Vagina (tissue), 2 donors: ENCODE data around the gene LIN7A. TPM values are rescaled to one million over a fixed set of nuclear protein-coding genes. Genes with fewer than 3 reads are reported as not detected.

Experiments used
- DNase-seq, 2 donors: peaks; one replicate each; pipeline ENCODE4 v3.0.0-alpha.2; 2017; ENCODE audit errors: extremely low spot score in 2 of 2
- H3K27ac ChIP-seq: fragments of 200-600 bp; sonication (generic); one replicate; pipeline ENCODE4 v1.5.1; 2019
- H3K27me3 ChIP-seq: fragments of 200-600 bp; sonication (generic); one replicate; pipeline ENCODE4 v1.5.1; 2019
- H3K36me3 ChIP-seq, 2 donors: fragments of 200-600 bp; sonication (generic); one replicate each; pipeline ENCODE4 v1.5.1; 2017 to 2019
- H3K4me1 ChIP-seq: fragments of 200-600 bp; sonication (generic); one replicate; pipeline ENCODE4 v1.5.1; 2019
- H3K4me3 ChIP-seq, 2 donors: fragments of 200-600 bp; sonication (generic); 1 replicate in 1 of 2; 2 replicates in 1 of 2; pipeline ENCODE4 v1.5.1; 2016 to 2019
- H3K9me3 ChIP-seq: fragments of 200-600 bp; sonication (generic); one replicate; pipeline ENCODE4 v1.5.1; 2019
- CTCF ChIP-seq, 3 experiments: fragments of 450-650 bp in 2 of 3; fragments of 200-600 bp in 1 of 3; sonication (generic) in 1 of 3; IDR thresholded peaks; one replicate each; pipeline ENCODE4 v1.5.1; 2017 to 2019; ENCODE audit warnings: antibody characterized with exemption in 3 of 3, mild to moderate bottlenecking in 2 of 3, moderate library complexity in 2 of 3
- POLR2A ChIP-seq, 2 donors: fragments of 450-650 bp; IDR thresholded peaks; one replicate each; pipeline ENCODE4 v1.6.1; 2017; ENCODE audit warnings: antibody characterized with exemption in 2 of 2, mild to moderate bottlenecking in 2 of 2, moderate library complexity in 2 of 2
- POLR2AphosphoS5 ChIP-seq, 2 donors: sonication (generic); formaldehyde crosslinking; IDR thresholded peaks; one replicate each; pipeline ENCODE4 v1.9.0; 2017; ENCODE audit warnings: antibody characterized with exemption in 2 of 2, mild to moderate bottlenecking in 2 of 2, low read depth in 1 of 2; ENCODE audit not compliant: insufficient read depth in 1 of 2
- intact Hi-C: fragments of 100-400 bp; cut with DNase I; formaldehyde crosslinking; loops from one replicate; pipeline ENCODE4 v1.15.1; 2023
- total RNA-seq: library from RNA; depleted of rRNA; stranded (reverse); fragments of >200 nt; gene quantifications from one replicate; pipeline ENCODE4 v1.2.3, GENCODE V29; 2016

LIN7A gene, protein sequence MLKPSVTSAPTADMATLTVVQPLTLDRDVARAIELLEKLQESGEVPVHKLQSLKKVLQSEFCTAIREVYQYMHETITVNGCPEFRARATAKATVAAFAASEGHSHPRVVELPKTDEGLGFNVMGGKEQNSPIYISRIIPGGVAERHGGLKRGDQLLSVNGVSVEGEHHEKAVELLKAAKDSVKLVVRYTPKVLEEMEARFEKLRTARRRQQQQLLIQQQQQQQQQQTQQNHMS
- total RNA-seq = 12.5 TPM

DNA sequence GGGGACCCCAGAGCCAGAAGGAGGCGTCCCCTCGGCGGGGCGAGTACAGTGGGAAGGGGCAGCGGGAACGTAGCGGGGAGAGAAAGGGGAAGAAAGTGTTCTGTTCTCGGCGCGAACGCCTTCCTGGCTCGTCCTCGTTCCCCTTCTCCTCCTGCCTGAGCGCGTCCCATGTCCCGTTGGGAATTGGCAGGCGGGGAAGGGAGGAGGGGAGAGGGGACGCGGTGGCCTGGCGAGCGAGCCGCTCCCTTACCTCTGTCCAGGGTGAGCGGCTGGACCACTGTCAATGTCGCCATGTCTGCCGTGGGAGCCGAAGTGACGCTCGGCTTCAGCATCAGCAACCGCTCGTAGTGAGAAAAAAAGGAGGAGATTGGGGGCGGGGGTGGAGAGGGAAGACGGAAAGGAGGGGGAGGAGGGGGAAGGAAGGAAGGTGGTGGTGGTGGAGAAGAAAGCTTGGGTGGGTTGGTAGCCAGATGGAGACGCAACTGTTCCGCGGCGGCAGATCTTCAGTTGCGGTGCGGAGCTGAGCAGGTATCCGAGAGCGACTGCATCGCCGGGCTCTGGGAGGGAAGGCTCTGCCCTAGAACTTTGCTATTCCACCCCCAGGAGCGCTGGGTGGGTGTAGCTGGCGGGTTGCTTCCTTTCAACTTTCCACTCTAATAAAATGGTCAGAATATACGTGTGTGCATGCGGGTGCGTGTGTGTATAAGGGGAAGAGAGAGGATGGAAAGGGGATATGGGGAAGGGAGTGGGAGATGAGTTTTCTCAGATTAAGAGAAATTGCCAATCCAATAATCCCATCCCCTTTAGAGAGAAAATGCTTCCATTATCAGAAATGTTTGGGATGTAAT lies at the start of gene LIN7A:
Gene LIN7A (minus strand): TSS at position 544 of the 848 bp plus-strand sequence. CDS start 212 bp downstream, at position 332.
- intact Hi-C loops = no loop called here
- DNase-seq = no peak
- peak within 1 kb of the TSS; percentile 57 to 78 for H3K4me3 ChIP-seq
- H3K27me3 ChIP-seq = no peaks in the 10 kb centered on the region
- H3K27ac ChIP-seq = peak within 1 kb of the TSS; percentile 96
- H3K9me3 ChIP-seq = no peaks in the 10 kb centered on the region
- H3K36me3 ChIP-seq = no peaks in the 10 kb centered on the region
- H3K4me1 ChIP-seq = peaks cover 28% of the 10 kb centered on the region
- TF ChIP-seq POLR2AphosphoS5 (IDR thresholded peaks at IDR 0.05; ENCODE audit: insufficient read depth in 1 of 2, low read depth in 1 of 2) (peak in 1 of 2 donors; percentile 69), POLR2A (IDR thresholded peaks at IDR 0.05) (no peak), CTCF (IDR thresholded peaks at IDR 0.05) (no peak)

GRCh38 chr12:80986224-80986623 lies 48.5 kb upstream of the LIN7A start:
- DNase-seq = no peak
- H3K4me1 ChIP-seq = no peaks in the 10 kb centered on the region
- no peaks in the 10 kb centered on the region for H3K36me3 ChIP-seq
- no peaks in the 10 kb centered on the region for H3K9me3 ChIP-seq
- no peaks in the 10 kb centered on the region for H3K27me3 ChIP-seq
- no peak overlapping the region for H3K4me3 ChIP-seq
- intact Hi-C loops = no loop called here
- no peak for TF ChIP-seq POLR2AphosphoS5 (IDR thresholded peaks at IDR 0.05; ENCODE audit: insufficient read depth in 1 of 2, low read depth in 1 of 2)
- no peak for TF ChIP-seq POLR2A (IDR thresholded peaks at IDR 0.05)
- TF ChIP-seq CTCF (IDR thresholded peaks at IDR 0.05) = no peak
- no peak overlapping the region for H3K27ac ChIP-seq

- H3K27me3 ChIP-seq = no peaks in the 10 kb centered on the region
- H3K4me1 ChIP-seq = no peaks in the 10 kb centered on the region
- no peaks in the 10 kb centered on the region for H3K36me3 ChIP-seq
- DNase-seq = no peak
- TF ChIP-seq CTCF (IDR thresholded peaks at IDR 0.05) (no peak), POLR2AphosphoS5 (IDR thresholded peaks at IDR 0.05; ENCODE audit: insufficient read depth in 1 of 2, low read depth in 1 of 2) (no peak), POLR2A (IDR thresholded peaks at IDR 0.05) (no peak)
- no peak overlapping the region for H3K27ac ChIP-seq
- H3K9me3 ChIP-seq = no peaks in the 10 kb centered on the region
- intact Hi-C loops = no loop called here
- H3K4me3 ChIP-seq = no peak overlapping the region
Observed at GRCh38 chr12:80979816-80980215, 42.1 kb upstream of the LIN7A start.

DNA sequence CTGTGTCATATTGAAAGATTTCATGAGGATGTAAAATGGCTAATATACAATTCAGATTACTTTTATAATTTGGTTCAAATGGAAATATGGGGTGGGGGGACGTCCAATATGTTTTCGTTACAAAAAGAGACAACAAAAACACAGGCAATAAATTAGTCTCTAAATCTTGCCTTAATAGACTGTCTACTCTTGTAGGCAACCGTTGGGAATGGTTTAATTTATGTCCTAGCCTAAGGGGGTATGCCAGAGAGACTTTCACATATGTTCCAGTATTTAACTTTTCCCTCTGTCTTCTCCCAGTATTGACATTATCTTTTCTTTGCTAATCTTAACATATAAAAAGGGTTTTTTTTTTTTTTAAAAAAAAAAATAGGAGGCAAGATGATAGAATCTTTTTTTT lies 41.5 kb upstream of the LIN7A start:
- H3K27ac ChIP-seq = no peak overlapping the region
- no peak overlapping the region for H3K4me3 ChIP-seq
- TF ChIP-seq POLR2A (IDR thresholded peaks at IDR 0.05) (no peak), CTCF (IDR thresholded peaks at IDR 0.05) (no peak), POLR2AphosphoS5 (IDR thresholded peaks at IDR 0.05; ENCODE audit: insufficient read depth in 1 of 2, low read depth in 1 of 2) (no peak)
- H3K36me3 ChIP-seq = no peaks in the 10 kb centered on the region
- no peaks in the 10 kb centered on the region for H3K9me3 ChIP-seq
- no peaks in the 10 kb centered on the region for H3K4me1 ChIP-seq
- intact Hi-C loops = no loop called here
- H3K27me3 ChIP-seq = no peaks in the 10 kb centered on the region
- DNase-seq = no peak

- no peaks in the 10 kb centered on the region for H3K4me1 ChIP-seq
- H3K27me3 ChIP-seq = no peaks in the 10 kb centered on the region
- no peak overlapping the region for H3K4me3 ChIP-seq
- no peak for TF ChIP-seq CTCF (IDR thresholded peaks at IDR 0.05)
- no peak for TF ChIP-seq POLR2A (IDR thresholded peaks at IDR 0.05)
- TF ChIP-seq POLR2AphosphoS5 (IDR thresholded peaks at IDR 0.05; ENCODE audit: insufficient read depth in 1 of 2, low read depth in 1 of 2) = no peak
- no peak for DNase-seq
- intact Hi-C loops = no loop called here
- no peak overlapping the region for H3K27ac ChIP-seq
- no peaks in the 10 kb centered on the region for H3K9me3 ChIP-seq
- no peaks in the 10 kb centered on the region for H3K36me3 ChIP-seq
Observed at GRCh38 chr12:80977346-80977745, 39.6 kb upstream of the LIN7A start.
